DND-41 (cell line): ENCODE data around the gene RPL11.
"Not testable (repeated sequence)": the region's sequence is repeated elsewhere in the genome, so short reads cannot be mapped to it uniquely, and the experiment has no call there.

Source experiments
- ATAC-seq: fragments of 200-7000 bp; cut with Tn5 transposase; 3 replicates; pipeline ENCODE4 v1.9.1; 2021; ENCODE audit warnings: low read depth; ENCODE audit not compliant: insufficient read depth
- DNase-seq: peaks from one replicate; pipeline ENCODE4 v3.0.0-alpha.2; 2020
- H2AFZ ChIP-seq: 2 replicates; pipeline ENCODE4 v1.6.0; 2012; ENCODE audit warnings: low read depth, low read length
- H3K27ac ChIP-seq: 2 replicates; pipeline ENCODE4 v1.5.1; 2012; ENCODE audit warnings: low read length, inconsistent platforms
- H3K27me3 ChIP-seq: fragments of 200-600 bp; sonication (generic); 2 replicates; pipeline ENCODE4 v1.6.0; 2012; ENCODE audit warnings: low read length, mild to moderate bottlenecking, inconsistent platforms; ENCODE audit not compliant: insufficient read depth, poor library complexity
- H3K36me3 ChIP-seq: 2 replicates; pipeline ENCODE4 v1.5.1; 2012; ENCODE audit warnings: low read length, inconsistent platforms; ENCODE audit not compliant: insufficient read depth
- H3K4me1 ChIP-seq: 2 replicates; pipeline ENCODE4 v1.5.1; 2012; ENCODE audit warnings: mild to moderate bottlenecking, low read length; ENCODE audit not compliant: insufficient read depth
- H3K4me2 ChIP-seq: 2 replicates; pipeline ENCODE4 v1.6.0; 2012; ENCODE audit warnings: mild to moderate bottlenecking, moderate library complexity, low read length, inconsistent platforms; ENCODE audit not compliant: insufficient read depth
- H3K4me3 ChIP-seq, 2 experiments: fragments of 200-600 bp in 1 of 2; shearing (Covaris generic) in 1 of 2; 2 replicates each; pipeline ENCODE4 v1.5.1; 2012 to 2016; ENCODE audit warnings: inconsistent platforms in 2 of 2, low read length in 2 of 2, mild to moderate bottlenecking in 2 of 2, low read depth in 1 of 2, moderate library complexity in 1 of 2
- H3K79me2 ChIP-seq: 2 replicates; pipeline ENCODE4 v1.6.0; 2012; ENCODE audit warnings: low read length, inconsistent platforms; ENCODE audit not compliant: insufficient read depth
- H3K9ac ChIP-seq: 2 replicates; pipeline ENCODE4 v1.6.0; 2012; ENCODE audit warnings: low read depth, mild to moderate bottlenecking, inconsistent platforms, low read length, moderate library complexity
- H3K9me3 ChIP-seq: 2 replicates; pipeline ENCODE4 v1.5.1; 2012; ENCODE audit warnings: low read length, moderate library complexity, mild to moderate bottlenecking, inconsistent platforms; ENCODE audit not compliant: insufficient read depth, severe bottlenecking
- H4K20me1 ChIP-seq: 2 replicates; pipeline ENCODE4 v1.6.0; 2012; ENCODE audit warnings: low read length; ENCODE audit not compliant: insufficient read depth
- CTCF ChIP-seq: IDR thresholded peaks from 2 replicates; pipeline ENCODE4 v1.5.1; 2012; ENCODE audit warnings: borderline replicate concordance, low read length, moderate library complexity, mild to moderate bottlenecking; ENCODE audit not compliant: poor library complexity, severe bottlenecking; ENCODE audit errors: extremely low read depth
- EZH2 ChIP-seq: IDR thresholded peaks from 3 replicates; pipeline ENCODE4 v1.6.1; 2012; ENCODE audit warnings: borderline replicate concordance, low read depth, mild to moderate bottlenecking, moderate library complexity, low read length, inconsistent platforms; ENCODE audit not compliant: severe bottlenecking

Gene RPL11

DNA sequence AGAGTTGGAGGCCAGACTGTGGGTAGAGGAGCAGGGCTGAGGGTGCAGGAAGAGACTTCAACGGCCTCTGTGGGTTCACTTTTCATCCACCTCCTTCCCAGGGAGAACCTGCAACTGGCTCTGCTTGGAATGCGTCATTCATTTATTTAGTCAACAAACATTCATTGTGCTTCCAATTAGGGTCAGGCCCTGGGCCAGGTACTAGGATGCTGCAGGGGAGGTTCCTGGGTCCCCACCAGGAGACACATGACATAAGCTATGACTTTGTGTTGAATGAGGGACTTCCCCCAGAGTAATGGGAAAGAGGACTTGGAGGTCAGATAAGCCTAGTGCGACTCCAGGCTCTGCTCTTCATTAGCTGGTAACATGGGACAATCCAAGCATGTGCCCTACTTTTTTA is 46.3 kb upstream of the RPL11 start:
- no peak for TF ChIP-seq EZH2
- no peak for TF ChIP-seq CTCF
- ATAC-seq = no peak
- Histone ChIP-seq H3K36me3 (no peaks in the 10 kb centered on the region), H3K79me2 (no peaks in the 10 kb centered on the region), H3K4me3 (no peak overlapping the region), H2AFZ (no peak overlapping the region), H3K27ac (no peak overlapping the region), H3K4me1 (no peaks in the 10 kb centered on the region), H3K9me3 (no peaks in the 10 kb centered on the region), H3K9ac (no peak overlapping the region), H3K4me2 (no peak overlapping the region), H3K27me3 (peaks cover 18% of the 10 kb centered on the region), H4K20me1 (no peaks in the 10 kb centered on the region)
- DNase-seq = no peak

- Histone ChIP-seq H2AFZ (no peak overlapping the region), H3K4me2 (no peak overlapping the region), H3K36me3 (no peaks in the 10 kb centered on the region), H3K4me1 (no peaks in the 10 kb centered on the region), H3K9ac (no peak overlapping the region), H4K20me1 (no peaks in the 10 kb centered on the region), H3K4me3 (no peak overlapping the region), H3K79me2 (no peaks in the 10 kb centered on the region), H3K27ac (no peak overlapping the region), H3K9me3 (no peaks in the 10 kb centered on the region), H3K27me3 (peaks cover 20% of the 10 kb centered on the region)
- no peak for TF ChIP-seq EZH2
- TF ChIP-seq CTCF = no peak
- no peak for ATAC-seq
- DNase-seq = no peak
Measured at GRCh38 chr1:23646091-23646490, 45.5 kb upstream of the RPL11 start.

- Histone ChIP-seq H3K27me3 (peaks cover 21% of the 10 kb centered on the region), H3K27ac (no peak overlapping the region), H3K9me3 (no peaks in the 10 kb centered on the region), H3K79me2 (no peaks in the 10 kb centered on the region), H2AFZ (no peak overlapping the region), H4K20me1 (no peaks in the 10 kb centered on the region), H3K36me3 (no peaks in the 10 kb centered on the region), H3K4me1 (no peaks in the 10 kb centered on the region), H3K4me2 (no peak overlapping the region), H3K4me3 (no peak overlapping the region), H3K9ac (no peak overlapping the region)
- TF ChIP-seq EZH2 = no peak
- TF ChIP-seq CTCF = no peak
- DNase-seq (no peak), ATAC-seq (no peak)
Measured at GRCh38 chr1:23646541-23646940, 45.1 kb upstream of the RPL11 start.

DNA sequence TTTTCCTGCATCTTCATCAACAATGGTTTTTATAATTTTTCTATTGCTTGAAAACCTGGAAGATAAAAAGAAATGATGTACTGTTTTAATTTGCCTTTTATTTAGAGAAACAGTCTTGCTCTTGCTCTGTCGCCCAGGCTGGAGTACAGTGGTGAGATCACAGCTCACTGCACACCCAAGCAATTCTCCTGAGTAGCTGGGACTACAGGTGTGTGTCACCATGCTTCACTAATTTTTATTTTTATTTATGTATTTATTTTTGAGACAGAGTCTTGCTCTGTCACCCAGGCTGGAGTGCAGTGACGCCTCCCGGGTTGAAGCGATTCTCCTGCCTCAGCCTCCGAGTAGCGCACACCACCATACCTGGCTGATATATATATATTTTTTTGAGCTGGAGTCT is 43.0 kb upstream of the RPL11 start:
- Histone ChIP-seq H3K9me3 (no peaks in the 10 kb centered on the region), H3K4me1 (no peaks in the 10 kb centered on the region), H3K27me3 (peaks cover 21% of the 10 kb centered on the region), H3K36me3 (no peaks in the 10 kb centered on the region), H3K4me2 (no peak overlapping the region), H3K9ac (no peak overlapping the region), H2AFZ (no peak overlapping the region), H4K20me1 (no peaks in the 10 kb centered on the region), H3K27ac (no peak overlapping the region), H3K4me3 (no peak overlapping the region), H3K79me2 (no peaks in the 10 kb centered on the region)
- ATAC-seq (no peak), DNase-seq (no peak)
- TF ChIP-seq CTCF (no peak), EZH2 (no peak)

GRCh38 chr1:23649157-23649556 is 42.4 kb upstream of the RPL11 start:
- H3K4me2 ChIP-seq, DNase-seq, H3K36me3 ChIP-seq, H3K4me3 ChIP-seq, H3K4me1 ChIP-seq, H3K79me2 ChIP-seq, H4K20me1 ChIP-seq, H3K9ac ChIP-seq, ATAC-seq, H3K9me3 ChIP-seq, H3K27ac ChIP-seq, H2AFZ ChIP-seq: not testable (repeated sequence)
- H3K27me3 ChIP-seq = peaks cover 21% of the 10 kb centered on the region
